Measurements from ENCODE around the gene RELL2. TPM values are rescaled to one million over a fixed set of nuclear protein-coding genes. Genes with fewer than 3 reads are reported as not detected.
A peak's percentile ranks its signal among the peaks of the same experiment; 100 is the strongest.

Gene RELL2
- total and polyA plus RNA-seq, 4 experiments from 2014 or later = 3.0 to 21.3 (median 12.9) TPM

- Mint-ChIP-seq H3K27me3 (no peaks in the 10 kb centered on the region), H3K9me3 (peaks cover 0 to under 1% (median 0%) of the 10 kb centered on the region in 8 donors), H3K27ac (peak overlapping the region; percentile 57 to 96 (median 95)), H3K4me3 (peak overlapping the region; percentile 88 to 96 (median 94)), H3K36me3 (peaks cover 11 to 37% of the 10 kb centered on the region in 2 donors), H3K4me1 (peaks cover 31 to 51% (median 39%) of the 10 kb centered on the region in 4 donors)
- POLR2A ChIA-PET (ENCODE audit: partially characterized antibody) = interaction anchor here (0.7 to 6.2 kb wide), 18 partner anchors 9 to 333 kb away, joined by 3 to 159 read pairs (median 8); partner anchors contain the start of genes DELE1, DIAPH1, FCHSD1 and RNF14
- Histone ChIP-seq H3K9me3 (ENCODE audit: control insufficient read depth in 1 of 2, low read length in 2 of 2) (no peaks in the 10 kb centered on the region), H3K27me3 (ENCODE audit: insufficient read depth, low read length) (no peaks in the 10 kb centered on the region), H3K27ac (ENCODE audit: low read depth, low read length) (peak overlapping the region; percentile 87), H3K36me3 (ENCODE audit: insufficient read depth, low read length) (peaks cover 6% of the 10 kb centered on the region), H3K4me3 (ENCODE audit: low read length in 2 of 2) (peak overlapping the region; percentile 86 to 98), H3K4me1 (ENCODE audit: insufficient read depth, low read length) (peaks cover 52% of the 10 kb centered on the region)
- intact Hi-C loops (cut with micrococcal nuclease) = loop anchor here (1.0 to 10.0 kb wide), 6 partner anchors 15 to 1071 kb away; partner anchors contain the start of genes APBB3, ARAP3, FCHSD1 and SLC35A4
- CTCF ChIA-PET (ENCODE audit: partially characterized antibody) = interaction anchor here (1.1 to 28.3 kb wide), 10 partner anchors 14 to 214 kb away, joined by 3 to 712 read pairs (median 14); partner anchors contain the start of genes DIAPH1 and FCHSD1
- no peak for DNase-seq
Measured at GRCh38 chr5:141636106-141636412, 738 bp upstream of the RELL2 start.

GRCh38 chr5:141637123-141637766, 448 bp downstream of the RELL2 start:
- DNase-seq = peak; percentile 58 to 69 (median 63)
- intact Hi-C loops (cut with micrococcal nuclease) = loop anchor here (5.0 to 10.0 kb wide), 2 partner anchors 45 to 1072 kb away; partner anchors contain the start of genes APBB3, ARAP3 and SLC35A4
- ChIA-PET CTCF (ENCODE audit: partially characterized antibody) (interaction anchor here (0.9 to 28.3 kb wide), 19 partner anchors 10 to 471 kb away, joined by 3 to 712 read pairs (median 5); partner anchors contain the start of genes DIAPH1, FCHSD1 and RNF14), POLR2A (ENCODE audit: partially characterized antibody) (interaction anchor here (0.7 to 6.2 kb wide), 28 partner anchors 11 to 1133 kb away, joined by 3 to 159 read pairs (median 6); partner anchors contain the start of genes ARHGAP26, DELE1, DIAPH1 and FCHSD1)
- Mint-ChIP-seq H3K9me3 (peaks cover 0 to 2% (median 0%) of the 10 kb centered on the region in 8 donors), H3K4me3 (peak overlapping the region; percentile 86 to 93 (median 88)), H3K36me3 (peaks cover 6 to 43% of the 10 kb centered on the region in 2 donors), H3K27me3 (no peaks in the 10 kb centered on the region), H3K4me1 (peaks cover 31 to 51% (median 40%) of the 10 kb centered on the region in 4 donors), H3K27ac (peak overlapping the region; percentile 90 to 98 (median 92))
- peaks cover 49% of the 10 kb centered on the region for H3K4me1 ChIP-seq (ENCODE audit: insufficient read depth, low read length)
- peaks cover 9% of the 10 kb centered on the region for H3K36me3 ChIP-seq (ENCODE audit: insufficient read depth, low read length)
- peak overlapping the region; percentile 87 for H3K27ac ChIP-seq (ENCODE audit: low read depth, low read length)
- no peaks in the 10 kb centered on the region for H3K27me3 ChIP-seq (ENCODE audit: insufficient read depth, low read length)
- H3K4me3 ChIP-seq (ENCODE audit: low read length in 2 of 2) = peak overlapping the region; percentile 84 to 98
- no peaks in the 10 kb centered on the region for H3K9me3 ChIP-seq (ENCODE audit: control insufficient read depth in 1 of 2, low read length in 2 of 2)

GRCh38 chr5:141637767-141638419, 1.1 kb downstream of the RELL2 start:
- CTCF ChIA-PET (ENCODE audit: partially characterized antibody) = interaction anchor here (1.0 to 28.3 kb wide), 16 partner anchors 9 to 331 kb away, joined by 3 to 712 read pairs (median 8); partner anchors contain the start of genes DIAPH1, FCHSD1 and RNF14
- DNase-seq = peak; percentile 48 to 72 (median 60)
- H3K27me3 Mint-ChIP-seq = no peaks in the 10 kb centered on the region
- Histone ChIP-seq H3K27ac (ENCODE audit: low read depth, low read length) (peak overlapping the region; percentile 87), H3K27me3 (ENCODE audit: insufficient read depth, low read length) (no peaks in the 10 kb centered on the region), H3K9me3 (ENCODE audit: control insufficient read depth in 1 of 2, low read length in 2 of 2) (no peaks in the 10 kb centered on the region), H3K36me3 (ENCODE audit: insufficient read depth, low read length) (peaks cover 9% of the 10 kb centered on the region), H3K4me1 (ENCODE audit: insufficient read depth, low read length) (peaks cover 43% of the 10 kb centered on the region), H3K4me3 (ENCODE audit: low read length in 2 of 2) (peak overlapping the region; percentile 84 to 98)
- POLR2A ChIA-PET (ENCODE audit: partially characterized antibody) = interaction anchor here (0.8 to 6.2 kb wide), 20 partner anchors 10 to 331 kb away, joined by 3 to 159 read pairs (median 6); partner anchors contain the start of genes DIAPH1, FCHSD1, RNF14 and TAF7
- H3K27ac Mint-ChIP-seq = peak overlapping the region; percentile 90 to 98 (median 92)
- intact Hi-C loops (cut with micrococcal nuclease) = loop anchor here (5.0 to 10.0 kb wide), 2 partner anchors 44 to 1073 kb away; partner anchors contain the start of genes APBB3, ARAP3 and SLC35A4
- H3K9me3 Mint-ChIP-seq = peaks cover 0 to 2% (median 0%) of the 10 kb centered on the region in 8 donors
- H3K36me3 Mint-ChIP-seq = peaks cover 6 to 40% of the 10 kb centered on the region in 2 donors
- H3K4me1 Mint-ChIP-seq = peaks cover 26 to 44% (median 34%) of the 10 kb centered on the region in 4 donors
- peak overlapping the region; percentile 86 to 93 (median 88) for H3K4me3 Mint-ChIP-seq

GRCh38 chr5:141638771-141639170, 2.0 kb downstream of the RELL2 start:
- no peak overlapping the region for H3K4me3 ChIP-seq (ENCODE audit: low read length in 2 of 2)
- CTCF ChIA-PET (ENCODE audit: partially characterized antibody) = interaction anchor here (2.7 to 28.3 kb wide), 3 partner anchors 13 to 47 kb away, joined by 15 to 712 read pairs (median 198); partner anchors contain the start of genes DIAPH1 and FCHSD1
- Mint-ChIP-seq H3K4me3 (peak overlapping the region; percentile 47 to 93 (median 88)), H3K27ac (peak overlapping the region; percentile 90 to 98 (median 92)), H3K36me3 (peaks cover 6 to 40% of the 10 kb centered on the region in 2 donors), H3K4me1 (peaks cover 26 to 39% (median 34%) of the 10 kb centered on the region in 4 donors), H3K9me3 (peaks cover 0 to 2% (median 0%) of the 10 kb centered on the region in 8 donors), H3K27me3 (no peaks in the 10 kb centered on the region)
- no peaks in the 10 kb centered on the region for H3K9me3 ChIP-seq (ENCODE audit: control insufficient read depth in 1 of 2, low read length in 2 of 2)
- intact Hi-C loops (cut with micrococcal nuclease) = loop anchor here (5.0 to 10.0 kb wide), 2 partner anchors 44 to 1074 kb away; partner anchors contain the start of genes APBB3, ARAP3 and SLC35A4
- peaks cover 10% of the 10 kb centered on the region for H3K36me3 ChIP-seq (ENCODE audit: insufficient read depth, low read length)
- no peaks in the 10 kb centered on the region for H3K27me3 ChIP-seq (ENCODE audit: insufficient read depth, low read length)
- H3K4me1 ChIP-seq (ENCODE audit: insufficient read depth, low read length) = peaks cover 38% of the 10 kb centered on the region
- POLR2A ChIA-PET (ENCODE audit: partially characterized antibody) = interaction anchor here (1.1 to 6.2 kb wide), 7 partner anchors 9 to 46 kb away, joined by 4 to 159 read pairs (median 53); partner anchors contain the start of genes DIAPH1 and FCHSD1
- no peak for DNase-seq
- H3K27ac ChIP-seq (ENCODE audit: low read depth, low read length) = no peak overlapping the region

DNA sequence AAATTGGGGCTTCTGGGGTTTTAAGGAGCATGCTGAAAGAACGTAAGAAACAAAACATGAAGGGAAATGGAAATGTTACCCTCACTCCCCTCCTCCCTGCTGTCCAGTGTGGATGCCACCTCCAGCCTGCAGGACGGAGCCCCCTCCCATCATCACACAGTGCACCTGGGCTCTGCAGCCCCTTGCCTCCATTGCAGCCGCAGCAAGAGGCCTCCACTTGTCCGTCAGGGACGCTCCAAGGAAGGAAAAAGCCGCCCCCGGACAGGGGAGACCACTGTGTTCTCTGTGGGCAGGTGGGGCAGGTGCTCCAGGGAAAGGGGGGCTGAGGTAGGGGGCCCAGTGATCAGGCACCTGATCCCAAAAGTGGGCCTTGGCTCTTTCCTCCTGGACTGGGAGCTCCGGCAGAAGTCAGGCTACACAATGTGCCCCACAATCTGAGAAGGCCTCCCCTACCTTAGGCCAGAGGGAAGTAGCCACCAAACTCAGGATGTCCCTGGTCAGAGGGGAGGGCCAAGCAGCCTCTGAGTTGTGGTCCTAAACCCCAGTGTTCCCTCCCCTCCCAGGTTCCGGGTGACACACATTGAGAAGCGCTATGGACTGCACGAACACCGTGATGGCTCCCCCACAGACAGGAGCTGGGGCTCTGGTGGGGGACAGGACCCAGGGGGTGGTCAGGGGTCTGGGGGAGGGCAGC, 2.7 kb downstream of the RELL2 start:
- Histone ChIP-seq H3K4me1 (ENCODE audit: insufficient read depth, low read length) (peaks cover 31% of the 10 kb centered on the region), H3K9me3 (ENCODE audit: control insufficient read depth in 1 of 2, low read length in 2 of 2) (no peaks in the 10 kb centered on the region), H3K27me3 (ENCODE audit: insufficient read depth, low read length) (no peaks in the 10 kb centered on the region), H3K36me3 (ENCODE audit: insufficient read depth, low read length) (peaks cover 15% of the 10 kb centered on the region), H3K4me3 (ENCODE audit: low read length in 2 of 2) (no peak overlapping the region), H3K27ac (ENCODE audit: low read depth, low read length) (no peak overlapping the region)
- CTCF ChIA-PET (ENCODE audit: partially characterized antibody) = interaction anchor here (16.9 kb wide), 1 partner anchor 18 kb away, joined by 198 read pairs; the partner anchor contains the start of gene DIAPH1
- Mint-ChIP-seq H3K27ac (peak overlapping the region in 2 of 7 donors; percentile 90 to 94), H3K9me3 (peaks cover 0 to 2% (median 0%) of the 10 kb centered on the region in 8 donors), H3K27me3 (no peaks in the 10 kb centered on the region), H3K36me3 (peaks cover 0 to 42% of the 10 kb centered on the region in 2 donors), H3K4me3 (no peak overlapping the region), H3K4me1 (peaks cover 20 to 33% (median 27%) of the 10 kb centered on the region in 4 donors)
- no peak for DNase-seq
- intact Hi-C loops (cut with micrococcal nuclease) = loop anchor here (5.0 to 10.0 kb wide), 2 partner anchors 43 to 1075 kb away; partner anchors contain the start of genes APBB3, ARAP3 and SLC35A4
- POLR2A ChIA-PET (ENCODE audit: partially characterized antibody) = interaction anchor here (1.7 to 6.2 kb wide), 4 partner anchors 8 to 34 kb away, joined by 9 to 159 read pairs (median 44); partner anchors contain the start of genes DIAPH1 and FCHSD1

DNA sequence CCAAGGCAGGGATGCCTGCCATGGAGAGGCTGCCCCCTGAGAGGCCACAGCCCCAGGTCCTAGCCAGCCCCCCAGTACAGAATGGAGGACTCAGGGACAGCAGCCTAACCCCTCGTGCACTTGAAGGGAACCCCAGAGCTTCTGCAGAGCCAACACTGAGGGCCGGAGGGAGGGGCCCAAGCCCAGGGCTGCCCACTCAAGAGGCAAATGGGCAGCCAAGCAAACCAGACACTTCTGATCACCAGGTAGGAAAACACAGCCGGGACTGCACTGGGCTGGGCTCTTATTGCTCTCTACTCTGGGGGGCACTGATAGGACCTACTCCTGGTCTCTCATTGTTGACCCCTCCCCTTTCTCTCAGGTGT, 3.2 kb downstream of the RELL2 start:
- DNase-seq = no peak
- Mint-ChIP-seq H3K4me1 (peaks cover 16 to 27% (median 23%) of the 10 kb centered on the region in 4 donors), H3K36me3 (peaks cover 3 to 45% of the 10 kb centered on the region in 2 donors), H3K4me3 (no peak overlapping the region), H3K27me3 (no peaks in the 10 kb centered on the region), H3K27ac (peak overlapping the region in 1 of 7 donors; percentile 36), H3K9me3 (peaks cover 0 to 2% (median 0%) of the 10 kb centered on the region in 8 donors)
- intact Hi-C loops (cut with micrococcal nuclease) = no loop called here
- ChIA-PET CTCF (ENCODE audit: partially characterized antibody) (interaction anchor here (16.9 kb wide), 1 partner anchor 18 kb away, joined by 198 read pairs; the partner anchor contains the start of gene DIAPH1), POLR2A (ENCODE audit: partially characterized antibody) (interaction anchor here (1.7 to 4.5 kb wide), 2 partner anchors 11 to 34 kb away, joined by 9 to 53 read pairs; partner anchors contain the start of gene FCHSD1)
- H3K4me3 ChIP-seq (ENCODE audit: low read length in 2 of 2) = no peak overlapping the region
- peaks cover 15% of the 10 kb centered on the region for H3K36me3 ChIP-seq (ENCODE audit: insufficient read depth, low read length)
- H3K4me1 ChIP-seq (ENCODE audit: insufficient read depth, low read length) = peaks cover 25% of the 10 kb centered on the region
- H3K9me3 ChIP-seq (ENCODE audit: control insufficient read depth in 1 of 2, low read length in 2 of 2) = no peaks in the 10 kb centered on the region
- H3K27ac ChIP-seq (ENCODE audit: low read depth, low read length) = no peak overlapping the region
- no peaks in the 10 kb centered on the region for H3K27me3 ChIP-seq (ENCODE audit: insufficient read depth, low read length)
